CD4-positive, alpha-beta T cell treated with Interferon gamma for 1 hour (primary cell): Measurements from ENCODE around the gene E2F2.

ENCODE experiments used
- DNase-seq: peaks from one replicate; pipeline ENCODE4 v3.0.0-alpha.2; 2020

The E2F2 gene

GRCh38 chr1:23481026-23481597 lies 49.9 kb downstream of the E2F2 start:
- DNase-seq: no peak

GRCh38 chr1:23480187-23481025 lies 50.6 kb downstream of the E2F2 start:
- no peak for DNase-seq

DNA sequence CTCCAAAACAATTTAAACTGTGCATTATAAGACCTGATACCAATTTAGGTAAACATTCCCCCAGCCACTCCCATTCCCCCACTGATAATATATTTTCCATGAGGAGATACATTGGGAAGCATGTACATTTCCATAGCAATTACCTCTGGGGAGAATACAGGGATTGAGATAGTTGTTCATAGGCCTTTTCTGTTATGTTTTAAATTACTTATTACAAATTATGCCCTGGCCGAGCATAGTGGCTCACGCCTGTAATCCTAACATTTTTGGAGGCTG lies 51.4 kb downstream of the E2F2 start:
- no peak for DNase-seq

GRCh38 chr1:23478896-23479665 lies 52.0 kb downstream of the E2F2 start:
- DNase-seq: no peak

GRCh38 chr1:23477359-23478144 lies 53.5 kb downstream of the E2F2 start:
- no peak for DNase-seq

DNA sequence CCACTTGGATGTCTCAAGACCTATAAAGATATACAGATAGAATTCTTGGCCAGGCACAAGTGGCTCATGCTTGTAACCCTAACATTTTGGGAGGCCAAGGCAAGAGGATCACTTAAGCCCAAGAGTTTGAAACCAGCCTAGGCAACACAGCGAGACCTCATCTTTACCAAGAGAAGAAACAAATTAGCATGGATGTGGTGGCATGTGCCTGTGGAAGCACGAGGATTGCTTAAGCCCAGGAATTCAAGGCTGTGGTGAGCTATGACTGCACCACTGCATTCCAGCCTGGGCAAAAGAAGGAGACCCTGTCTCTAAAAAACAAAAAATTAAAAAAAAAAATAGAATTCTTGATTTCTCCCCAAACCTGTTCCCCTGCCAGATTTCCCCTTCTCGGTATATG lies 55.4 kb downstream of the E2F2 start:
- no peak for DNase-seq

DNA sequence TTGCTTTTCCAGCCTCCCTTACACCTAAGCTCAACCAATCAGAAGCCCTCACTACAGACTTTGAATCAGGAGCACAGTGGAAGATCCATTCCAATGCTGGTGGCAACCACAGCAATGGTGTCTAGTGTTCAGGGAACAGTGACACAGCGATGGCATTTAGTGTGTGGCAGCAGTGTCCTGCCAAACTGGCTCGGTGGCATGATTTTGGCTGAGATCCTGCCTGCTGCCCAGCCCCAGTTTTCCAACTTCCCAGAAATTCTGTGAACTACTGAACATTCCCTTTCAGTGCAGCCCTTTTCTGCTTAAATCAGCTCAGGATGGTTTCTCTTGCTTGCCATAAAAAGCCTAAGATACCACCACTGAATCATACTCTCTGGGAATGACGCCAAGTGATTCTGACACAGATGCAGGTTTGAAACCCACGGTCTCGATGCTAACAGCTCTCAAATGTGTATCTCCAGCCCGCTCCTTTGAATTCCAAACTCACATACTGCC lies 55.9 kb downstream of the E2F2 start:
- DNase-seq: no peak

GRCh38 chr1:23473037-23473800 lies 57.8 kb downstream of the E2F2 start:
- DNase-seq: no peak

GRCh38 chr1:23472351-23473036 lies 58.5 kb downstream of the E2F2 start:
- no peak for DNase-seq

DNA sequence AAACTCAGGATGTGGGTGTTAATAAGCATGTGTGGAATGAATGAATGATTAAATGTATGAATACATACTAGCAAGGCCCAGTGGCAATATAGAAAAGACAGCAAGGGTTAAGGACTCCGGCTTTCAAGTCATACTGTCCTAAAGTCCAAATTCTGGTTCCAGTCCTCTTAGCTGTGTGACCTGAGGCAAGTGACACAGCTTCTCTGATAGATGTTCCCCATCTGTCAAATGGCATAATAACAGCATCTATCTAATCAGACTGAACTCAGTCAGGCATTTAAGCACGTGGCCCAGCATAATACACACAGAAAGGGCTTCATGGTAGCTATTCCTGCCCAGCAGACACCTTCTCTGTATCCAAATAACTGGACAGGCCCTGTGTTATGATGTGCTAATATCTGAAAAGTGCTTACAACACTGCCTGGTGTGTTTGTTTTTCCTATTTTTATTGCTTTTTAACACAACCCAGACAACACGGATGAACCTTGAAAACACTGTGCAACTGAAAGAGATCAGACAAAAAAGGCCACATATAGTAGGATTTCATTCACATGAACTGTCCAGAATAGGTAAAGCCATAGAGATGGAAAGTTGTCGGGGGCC lies 59.5 kb downstream of the E2F2 start:
- no peak for DNase-seq

DNA sequence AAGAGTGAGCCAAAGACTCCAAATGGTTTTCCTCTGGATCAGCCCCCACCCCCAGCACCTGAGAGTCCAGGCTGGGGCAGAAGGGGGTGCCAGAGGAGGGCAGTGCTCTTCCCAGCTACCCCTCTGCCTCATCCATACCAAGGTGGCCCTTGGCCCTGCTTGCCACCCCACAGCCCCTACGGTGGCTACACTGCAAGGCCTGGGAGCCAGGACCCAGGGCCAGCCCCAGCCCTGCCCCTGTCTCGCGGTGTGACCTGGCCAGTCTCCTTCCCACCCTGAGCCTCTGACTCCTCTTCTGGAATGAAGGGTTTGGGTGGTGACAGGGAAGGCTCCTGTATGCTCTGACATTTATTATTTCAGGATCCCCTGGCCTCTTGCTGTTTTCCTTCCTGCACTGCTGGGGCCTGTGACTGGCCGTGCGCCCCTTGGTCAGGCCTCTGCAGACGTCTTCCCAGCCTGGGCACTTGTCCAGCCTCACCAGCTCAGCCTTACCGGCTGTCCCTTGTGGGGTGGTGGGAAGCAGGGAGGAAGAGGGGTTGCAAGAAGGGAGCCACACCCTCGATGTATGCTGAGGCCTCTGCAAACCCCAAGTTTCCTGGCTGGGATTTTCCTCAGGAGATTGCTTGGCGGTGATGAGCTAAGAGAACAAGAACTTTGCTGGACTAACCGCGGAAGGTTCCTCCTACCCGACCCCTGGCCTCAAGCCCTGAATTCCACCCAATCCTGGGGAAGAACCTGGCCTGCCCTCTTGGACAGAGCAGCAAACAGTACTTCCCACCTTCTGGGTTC lies 60.6 kb downstream of the E2F2 start:
- DNase-seq: no peak

GRCh38 chr1:23469372-23469982 lies 61.6 kb downstream of the E2F2 start:
- no peak for DNase-seq

- DNase-seq: no peak
These were observed 64.5 kb downstream of the E2F2 start for GRCh38 chr1:23466423-23466989.

DNA sequence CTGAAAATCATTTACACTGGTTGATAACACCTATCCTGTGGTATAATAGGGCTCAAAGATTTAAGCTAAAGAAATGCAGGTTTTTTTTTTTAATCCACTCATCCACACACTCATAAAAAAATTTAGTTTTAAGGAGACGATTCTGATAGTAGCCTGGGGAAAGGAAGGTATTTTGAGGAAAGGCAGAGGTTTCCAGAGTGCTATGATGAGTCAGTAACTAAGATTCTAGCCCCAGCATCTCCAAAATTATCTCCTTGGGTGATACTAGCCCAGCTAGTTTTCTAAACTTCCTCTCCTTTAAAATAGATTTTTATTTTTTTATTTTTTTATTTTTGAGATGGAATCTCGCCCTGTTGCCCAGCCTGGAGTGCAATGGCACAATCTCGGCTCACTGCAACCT lies 67.7 kb downstream of the E2F2 start:
- no peak for DNase-seq

DNA sequence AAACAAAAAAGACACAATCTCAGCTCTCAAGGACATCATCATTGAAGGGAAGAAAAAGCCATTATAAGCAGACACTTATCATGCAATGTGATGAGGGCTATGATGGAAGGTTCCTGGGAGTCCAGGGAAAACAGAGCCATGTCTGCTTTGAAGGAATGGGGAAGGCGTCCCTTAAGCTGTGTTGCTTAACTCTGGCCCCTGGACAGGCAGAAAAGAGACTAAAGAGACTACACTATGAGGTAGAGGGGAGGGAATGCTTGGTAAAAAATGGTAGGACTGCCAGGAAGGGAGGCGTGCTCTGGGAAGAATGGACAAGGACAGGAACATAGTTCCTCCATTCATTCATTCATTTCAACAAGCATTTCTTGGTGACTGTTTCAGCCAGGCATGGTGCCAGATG lies 68.3 kb downstream of the E2F2 start:
- no peak for DNase-seq

DNA sequence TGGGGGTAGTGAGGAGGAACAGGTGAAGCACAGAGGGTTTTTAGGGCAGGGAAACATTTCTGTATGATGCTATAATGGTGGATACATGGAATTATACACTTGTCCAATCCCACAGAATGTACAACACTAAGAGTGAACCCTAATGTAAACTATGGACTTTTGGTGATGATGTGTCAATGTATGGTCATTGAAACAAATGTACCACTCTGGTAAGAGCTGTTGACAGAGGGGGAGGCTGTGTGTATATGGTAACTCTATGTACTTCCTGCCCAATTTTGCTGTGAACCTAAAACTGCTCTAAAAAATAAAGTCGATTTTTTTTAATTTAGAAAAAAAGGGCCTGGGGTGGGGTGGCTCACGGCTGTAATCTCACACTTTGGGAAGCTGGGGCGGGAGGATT lies 70.0 kb downstream of the E2F2 start:
- no peak for DNase-seq

DNA sequence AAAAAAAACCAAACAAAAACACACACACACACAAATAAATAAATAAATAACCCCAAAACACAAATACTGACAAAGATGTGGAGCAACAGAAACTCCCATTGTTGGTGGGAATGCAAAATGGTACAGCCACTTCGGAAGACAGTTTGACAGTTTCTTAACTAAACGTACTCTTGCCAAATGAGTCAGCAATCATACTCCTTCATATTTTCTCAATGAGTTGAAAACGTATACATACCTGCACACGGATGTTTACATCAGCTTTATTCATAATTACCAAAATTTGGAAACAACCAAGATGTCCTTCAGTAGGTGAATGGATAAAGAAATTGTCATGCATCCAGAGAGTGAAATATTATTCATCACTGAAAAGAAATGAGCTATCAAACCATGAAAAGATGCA lies 70.5 kb downstream of the E2F2 start:
- no peak for DNase-seq

DNA sequence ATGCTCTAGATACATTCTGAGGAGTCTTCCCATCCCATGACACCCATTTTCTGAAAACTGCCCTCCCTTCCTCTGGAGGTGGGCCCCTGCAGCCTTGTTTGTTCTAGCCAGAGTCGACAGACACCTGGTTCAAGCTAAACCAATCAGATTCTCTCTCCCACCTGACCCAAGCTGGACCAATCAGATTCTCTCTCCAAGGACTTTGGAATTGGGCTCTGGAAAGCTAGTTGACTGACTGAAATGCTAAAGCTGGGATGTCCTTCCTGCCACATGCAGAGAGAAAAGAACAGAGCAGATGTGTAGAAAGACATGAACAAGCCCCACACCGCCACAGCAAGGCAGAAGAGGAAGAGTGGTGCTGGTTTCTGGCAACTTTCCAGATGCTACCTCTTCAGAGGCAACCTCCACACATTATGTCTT lies 71.7 kb downstream of the E2F2 start:
- DNase-seq: no peak
